Uterus (tissue), 4 donors: ENCODE data around the gene C6orf89. TPM values are rescaled to one million over a fixed set of nuclear protein-coding genes. Genes with fewer than 3 reads are reported as not detected.

Experiments
- DNase-seq, 2 donors: peaks; one replicate each; pipeline ENCODE4 v3.0.0-alpha.2; 2019 to 2020
- H3K27ac ChIP-seq, 2 donors: fragments of 200-600 bp; sonication (generic); 1 replicate in 1 of 2; 2 replicates in 1 of 2; pipeline ENCODE4 v1.5.1; 2016 to 2018
- H3K27me3 ChIP-seq, 2 donors: fragments of 200-600 bp; sonication (generic); one replicate each; pipeline ENCODE4 v1.5.1; 2018 to 2019; ENCODE audit warnings: control low read depth in 1 of 2
- H3K36me3 ChIP-seq, 2 donors: fragments of 200-600 bp; sonication (generic); one replicate each; pipeline ENCODE4 v1.5.1; 2019; ENCODE audit warnings: control low read depth in 1 of 2
- H3K4me1 ChIP-seq, 2 donors: fragments of 200-600 bp; sonication (generic); one replicate each; pipeline ENCODE4 v1.5.1; 2018 to 2019; ENCODE audit warnings: control low read depth in 1 of 2
- H3K4me3 ChIP-seq, 2 donors: fragments of 200-600 bp; sonication (generic); 1 replicate in 1 of 2; 2 replicates in 1 of 2; pipeline ENCODE4 v1.5.1; 2018 to 2019; ENCODE audit warnings: mild to moderate bottlenecking in 1 of 2
- H3K9me3 ChIP-seq, 2 donors: fragments of 200-600 bp; sonication (generic); one replicate each; pipeline ENCODE4 v1.5.1; 2019; ENCODE audit warnings: control low read depth in 1 of 2
- POLR2A ChIP-seq, 2 donors: fragments of 450-650 bp; IDR thresholded peaks; one replicate each; pipeline ENCODE4 v1.6.1; 2016; ENCODE audit warnings: antibody characterized with exemption in 2 of 2, mild to moderate bottlenecking in 1 of 2, moderate library complexity in 1 of 2
- intact Hi-C: fragments of 100-400 bp; cut with DNase I; formaldehyde crosslinking; loops from one replicate; pipeline ENCODE4 v1.15.1; 2023; ENCODE audit warnings: low total_unique reads
- total RNA-seq, 4 donors: library from RNA; depleted of rRNA in 3 of 4; stranded (reverse); fragments of >200 nt in 3 of 4; gene quantifications; one replicate each; pipeline versions ENCODE4 v1.1.0 to v1.2.4, GENCODE V29; 2014 to 2023
- TF ChIP-seq, protein P1 (sequence below), 4 experiments: fragments of 200-600 bp in 2 of 4; fragments of 450-650 bp in 2 of 4; sonication (generic) in 2 of 4; IDR thresholded peaks; one replicate each; pipeline ENCODE4 v1.5.1; 2016 to 2019; ENCODE audit warnings: antibody characterized with exemption in 4 of 4, mild to moderate bottlenecking in 2 of 4, moderate library complexity in 1 of 4
- donor health status: DM: yes; HTN: yes; CAD: no.

C6orf89 gene
- total RNA-seq, 4 donors from 2014 or later = 21.3 to 67.9 (median 42.6) TPM

- intact Hi-C loops = no loop called here
- no peaks in the 10 kb centered on the region for H3K36me3 ChIP-seq
- no peak overlapping the region for H3K4me3 ChIP-seq
- no peak for DNase-seq
- TF ChIP-seq POLR2A (IDR thresholded peaks at IDR 0.05) = no peak
- TF ChIP-seq, protein P1, sequence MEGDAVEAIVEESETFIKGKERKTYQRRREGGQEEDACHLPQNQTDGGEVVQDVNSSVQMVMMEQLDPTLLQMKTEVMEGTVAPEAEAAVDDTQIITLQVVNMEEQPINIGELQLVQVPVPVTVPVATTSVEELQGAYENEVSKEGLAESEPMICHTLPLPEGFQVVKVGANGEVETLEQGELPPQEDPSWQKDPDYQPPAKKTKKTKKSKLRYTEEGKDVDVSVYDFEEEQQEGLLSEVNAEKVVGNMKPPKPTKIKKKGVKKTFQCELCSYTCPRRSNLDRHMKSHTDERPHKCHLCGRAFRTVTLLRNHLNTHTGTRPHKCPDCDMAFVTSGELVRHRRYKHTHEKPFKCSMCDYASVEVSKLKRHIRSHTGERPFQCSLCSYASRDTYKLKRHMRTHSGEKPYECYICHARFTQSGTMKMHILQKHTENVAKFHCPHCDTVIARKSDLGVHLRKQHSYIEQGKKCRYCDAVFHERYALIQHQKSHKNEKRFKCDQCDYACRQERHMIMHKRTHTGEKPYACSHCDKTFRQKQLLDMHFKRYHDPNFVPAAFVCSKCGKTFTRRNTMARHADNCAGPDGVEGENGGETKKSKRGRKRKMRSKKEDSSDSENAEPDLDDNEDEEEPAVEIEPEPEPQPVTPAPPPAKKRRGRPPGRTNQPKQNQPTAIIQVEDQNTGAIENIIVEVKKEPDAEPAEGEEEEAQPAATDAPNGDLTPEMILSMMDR (IDR thresholded peaks at IDR 0.05) = no peak
- no peak overlapping the region for H3K27ac ChIP-seq
- H3K4me1 ChIP-seq = no peaks in the 10 kb centered on the region
- H3K9me3 ChIP-seq = no peaks in the 10 kb centered on the region
- no peaks in the 10 kb centered on the region for H3K27me3 ChIP-seq
Measured at GRCh38 chr6:36908747-36909146, 23.0 kb downstream of the C6orf89 start.

DNA sequence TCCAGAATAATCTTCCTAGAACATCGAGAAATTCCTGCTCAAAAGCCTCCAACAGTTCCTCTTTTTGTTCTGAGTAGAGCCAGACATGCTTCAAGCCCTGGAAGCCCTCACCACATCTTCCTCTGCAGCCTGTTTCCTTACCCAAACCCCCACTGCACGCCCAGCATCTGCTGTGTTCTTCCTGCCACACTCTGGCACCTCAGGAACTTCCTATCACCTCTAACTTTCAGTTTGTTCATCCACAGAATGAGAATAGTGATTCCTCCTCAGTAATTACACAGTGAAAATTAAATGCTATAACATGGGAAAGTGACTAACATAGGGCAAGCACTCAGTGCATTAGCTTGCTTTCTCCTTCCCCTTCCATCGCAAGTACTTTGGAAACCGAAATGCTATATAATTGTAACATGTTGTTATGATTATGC is 26.3 kb downstream of the C6orf89 start:
- no peaks in the 10 kb centered on the region for H3K36me3 ChIP-seq
- no peak overlapping the region for H3K4me3 ChIP-seq
- TF ChIP-seq, protein P1 (IDR thresholded peaks at IDR 0.05) = no peak
- TF ChIP-seq POLR2A (IDR thresholded peaks at IDR 0.05) = no peak
- H3K27me3 ChIP-seq = no peaks in the 10 kb centered on the region
- no peaks in the 10 kb centered on the region for H3K9me3 ChIP-seq
- intact Hi-C loops = no loop called here
- H3K4me1 ChIP-seq = no peaks in the 10 kb centered on the region
- H3K27ac ChIP-seq = peak overlapping the region in 1 of 2 donors; percentile 2
- DNase-seq = no peak

- no peaks in the 10 kb centered on the region for H3K36me3 ChIP-seq
- intact Hi-C loops = no loop called here
- H3K9me3 ChIP-seq = no peaks in the 10 kb centered on the region
- H3K27me3 ChIP-seq = no peaks in the 10 kb centered on the region
- peak overlapping the region in 1 of 2 donors; percentile 2 for H3K27ac ChIP-seq
- no peak for DNase-seq
- H3K4me1 ChIP-seq = no peaks in the 10 kb centered on the region
- TF ChIP-seq, protein P1 (IDR thresholded peaks at IDR 0.05) = no peak
- no peak for TF ChIP-seq POLR2A (IDR thresholded peaks at IDR 0.05)
- no peak overlapping the region for H3K4me3 ChIP-seq
Measured at GRCh38 chr6:36912586-36912985, 26.8 kb downstream of the C6orf89 start.

DNA sequence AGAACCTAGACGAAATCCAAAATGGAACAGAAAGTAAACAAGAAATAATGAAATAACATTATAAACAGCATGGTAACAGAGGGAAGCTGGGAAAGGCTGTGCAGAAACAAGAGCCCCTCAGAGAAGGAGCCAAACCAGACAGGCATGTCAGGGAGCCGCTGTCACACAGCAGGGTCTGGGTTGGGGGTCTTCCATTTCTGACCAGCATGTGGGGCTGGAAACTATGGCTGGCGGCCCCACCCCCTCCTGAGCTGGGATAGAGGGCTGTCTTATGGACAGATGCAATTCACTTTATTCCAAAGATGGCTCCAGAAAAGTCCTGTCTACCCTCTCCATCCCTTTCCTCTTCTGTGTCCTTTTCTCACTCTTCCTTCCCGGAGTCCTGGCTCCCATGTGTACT is 27.3 kb downstream of the C6orf89 start:
- Histone ChIP-seq H3K36me3 (no peaks in the 10 kb centered on the region), H3K27me3 (no peaks in the 10 kb centered on the region), H3K9me3 (no peaks in the 10 kb centered on the region), H3K27ac (no peak overlapping the region), H3K4me1 (peaks cover 2 to 4% of the 10 kb centered on the region in 2 donors), H3K4me3 (no peak overlapping the region)
- intact Hi-C loops = no loop called here
- no peak for DNase-seq
- TF ChIP-seq, protein P1 (IDR thresholded peaks at IDR 0.05) = no peak
- TF ChIP-seq POLR2A (IDR thresholded peaks at IDR 0.05) = no peak

DNA sequence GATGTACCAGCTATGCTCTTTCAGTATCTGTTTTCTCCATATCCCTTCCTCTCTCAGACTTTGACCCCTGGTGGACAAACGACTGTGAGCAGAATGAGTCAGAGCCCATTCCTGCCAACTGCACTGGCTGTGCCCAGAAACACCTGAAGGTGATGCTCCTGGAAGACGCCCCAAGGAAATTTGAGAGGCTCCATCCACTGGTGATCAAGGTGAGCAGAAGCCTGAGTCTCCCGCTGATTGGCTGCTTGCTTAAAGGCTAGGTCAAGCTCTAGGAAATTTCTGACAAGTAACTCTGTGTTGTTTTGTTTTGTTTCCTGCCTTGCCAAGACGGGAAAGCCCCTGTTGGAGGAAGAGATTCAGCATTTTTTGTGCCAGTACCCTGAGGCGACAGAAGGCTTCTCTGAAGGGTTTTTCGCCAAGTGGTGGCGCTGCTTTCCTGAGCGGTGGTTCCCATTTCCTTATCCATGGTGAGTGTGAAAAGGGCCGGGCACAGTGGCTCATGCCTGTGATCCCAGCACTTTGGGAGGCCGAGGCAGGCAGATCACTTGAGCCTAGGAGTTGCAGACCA is 28.6 kb downstream of the C6orf89 start:
- TF ChIP-seq, protein P1 (IDR thresholded peaks at IDR 0.05) = no peak
- TF ChIP-seq POLR2A (IDR thresholded peaks at IDR 0.05) = no peak
- intact Hi-C loops = no loop called here
- Histone ChIP-seq H3K27ac (no peak overlapping the region), H3K36me3 (no peaks in the 10 kb centered on the region), H3K4me3 (no peak overlapping the region), H3K9me3 (no peaks in the 10 kb centered on the region), H3K4me1 (peaks cover 7 to 13% of the 10 kb centered on the region in 2 donors), H3K27me3 (no peaks in the 10 kb centered on the region)
- DNase-seq = no peak
